ENCODE results near the gene RWDD2A.

The RWDD2A gene

GRCh38 chr6:83192456-83192855 lies 701 bp upstream of the RWDD2A start:
- Histone ChIP-seq H3K4me1 (ENCODE audit: insufficient read depth, low read length) (peaks cover 34% of the 10 kb centered on the region), H3K4me3 (ENCODE audit: low read depth in 1 of 2, low read length in 2 of 2) (peak overlapping the region; percentile 74 to 88), H3K9ac (ENCODE audit: low read depth, low read length) (peak overlapping the region; percentile 86), H3K36me3 (ENCODE audit: insufficient read depth, low read length) (peaks cover 29% of the 10 kb centered on the region), H3K79me2 (ENCODE audit: insufficient read depth, low read length) (peaks cover 19% of the 10 kb centered on the region), H3K4me2 (ENCODE audit: insufficient read depth, low read length) (peak overlapping the region; percentile 93), H3K9me3 (ENCODE audit: insufficient read depth, low read length, severe bottlenecking) (no peaks in the 10 kb centered on the region), H2AFZ (ENCODE audit: low read depth, low read length) (peak overlapping the region; percentile 92), H3K27me3 (ENCODE audit: insufficient read depth, low read length, poor library complexity) (no peaks in the 10 kb centered on the region), H4K20me1 (ENCODE audit: insufficient read depth, low read length) (no peaks in the 10 kb centered on the region), H3K27ac (ENCODE audit: low read length) (peak overlapping the region; percentile 79)
- TF ChIP-seq, protein P1, sequence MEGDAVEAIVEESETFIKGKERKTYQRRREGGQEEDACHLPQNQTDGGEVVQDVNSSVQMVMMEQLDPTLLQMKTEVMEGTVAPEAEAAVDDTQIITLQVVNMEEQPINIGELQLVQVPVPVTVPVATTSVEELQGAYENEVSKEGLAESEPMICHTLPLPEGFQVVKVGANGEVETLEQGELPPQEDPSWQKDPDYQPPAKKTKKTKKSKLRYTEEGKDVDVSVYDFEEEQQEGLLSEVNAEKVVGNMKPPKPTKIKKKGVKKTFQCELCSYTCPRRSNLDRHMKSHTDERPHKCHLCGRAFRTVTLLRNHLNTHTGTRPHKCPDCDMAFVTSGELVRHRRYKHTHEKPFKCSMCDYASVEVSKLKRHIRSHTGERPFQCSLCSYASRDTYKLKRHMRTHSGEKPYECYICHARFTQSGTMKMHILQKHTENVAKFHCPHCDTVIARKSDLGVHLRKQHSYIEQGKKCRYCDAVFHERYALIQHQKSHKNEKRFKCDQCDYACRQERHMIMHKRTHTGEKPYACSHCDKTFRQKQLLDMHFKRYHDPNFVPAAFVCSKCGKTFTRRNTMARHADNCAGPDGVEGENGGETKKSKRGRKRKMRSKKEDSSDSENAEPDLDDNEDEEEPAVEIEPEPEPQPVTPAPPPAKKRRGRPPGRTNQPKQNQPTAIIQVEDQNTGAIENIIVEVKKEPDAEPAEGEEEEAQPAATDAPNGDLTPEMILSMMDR (IDR thresholded peaks at IDR 0.05; ENCODE audit: borderline replicate concordance, extremely low read depth, low read length, poor library complexity, severe bottlenecking), result no peak
- no peak for TF ChIP-seq EZH2 (IDR thresholded peaks at IDR 0.05; ENCODE audit: borderline replicate concordance, low read depth, low read length, severe bottlenecking)
- DNase-seq (no peak), ATAC-seq (ENCODE audit: insufficient read depth, low read depth) (no peak)

DNA sequence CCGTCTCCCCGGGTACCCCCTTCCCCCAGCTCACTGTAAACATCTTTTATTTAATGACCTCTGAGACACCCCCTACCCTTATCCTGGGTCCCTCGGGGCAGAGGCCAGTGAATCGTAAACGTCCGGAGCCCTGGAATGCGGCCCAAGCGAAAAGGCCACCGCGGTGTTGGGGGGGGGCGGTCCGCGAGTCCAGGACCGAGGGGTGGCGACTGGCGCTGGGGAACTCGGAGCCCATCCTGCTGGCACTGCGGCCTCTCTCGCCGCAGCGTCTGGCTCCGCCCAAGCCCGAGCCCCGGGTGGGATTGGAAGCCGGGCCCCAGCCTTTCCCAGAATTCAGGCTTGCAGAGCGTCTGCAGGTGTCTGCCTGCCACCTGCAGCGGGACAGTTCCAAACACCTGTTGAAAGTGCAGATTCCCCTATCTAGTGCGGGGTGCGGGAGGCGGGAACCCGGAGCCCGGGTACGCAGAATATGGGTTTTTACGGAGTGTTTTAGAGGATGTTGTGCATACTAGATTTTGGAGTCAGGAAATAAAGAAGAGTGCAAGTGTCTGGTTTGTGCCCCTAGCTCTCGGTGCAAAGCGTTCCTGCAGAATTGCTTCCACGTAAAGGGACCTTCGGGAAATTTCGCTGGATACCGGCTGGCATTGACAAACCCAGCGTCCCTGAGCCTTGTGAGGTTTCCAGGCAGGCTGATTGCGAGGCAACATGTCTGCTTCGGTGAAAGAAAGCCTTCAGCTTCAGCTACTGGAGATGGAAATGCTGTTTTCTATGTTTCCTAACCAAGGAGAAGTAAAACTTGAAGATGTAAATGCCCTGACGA lies 800 bp downstream of the RWDD2A start:
- DNase-seq, result peak; percentile 21
- no peaks in the 10 kb centered on the region for H3K9me3 ChIP-seq (ENCODE audit: insufficient read depth, low read length, severe bottlenecking)
- H3K79me2 ChIP-seq (ENCODE audit: insufficient read depth, low read length), result peaks cover 19% of the 10 kb centered on the region
- no peak for ATAC-seq (ENCODE audit: insufficient read depth, low read depth)
- H3K4me2 ChIP-seq (ENCODE audit: insufficient read depth, low read length), result peak overlapping the region; percentile 93
- H3K4me1 ChIP-seq (ENCODE audit: insufficient read depth, low read length), result peaks cover 34% of the 10 kb centered on the region
- peak overlapping the region; percentile 92 for H2AFZ ChIP-seq (ENCODE audit: low read depth, low read length)
- TF ChIP-seq, protein P1 (IDR thresholded peaks at IDR 0.05; ENCODE audit: borderline replicate concordance, extremely low read depth, low read length, poor library complexity, severe bottlenecking), result no peak
- TF ChIP-seq EZH2 (IDR thresholded peaks at IDR 0.05; ENCODE audit: borderline replicate concordance, low read depth, low read length, severe bottlenecking), result no peak
- H3K4me3 ChIP-seq (ENCODE audit: low read depth in 1 of 2, low read length in 2 of 2), result peak overlapping the region; percentile 74 to 88
- peak overlapping the region; percentile 79; the same call in 1 of the 2 replicates for H3K27ac ChIP-seq (ENCODE audit: low read length)
- H4K20me1 ChIP-seq (ENCODE audit: insufficient read depth, low read length), result no peaks in the 10 kb centered on the region
- H3K27me3 ChIP-seq (ENCODE audit: insufficient read depth, low read length, poor library complexity), result no peaks in the 10 kb centered on the region
- H3K36me3 ChIP-seq (ENCODE audit: insufficient read depth, low read length), result peaks cover 23% of the 10 kb centered on the region
- H3K9ac ChIP-seq (ENCODE audit: low read depth, low read length), result peak overlapping the region; percentile 86

DNA sequence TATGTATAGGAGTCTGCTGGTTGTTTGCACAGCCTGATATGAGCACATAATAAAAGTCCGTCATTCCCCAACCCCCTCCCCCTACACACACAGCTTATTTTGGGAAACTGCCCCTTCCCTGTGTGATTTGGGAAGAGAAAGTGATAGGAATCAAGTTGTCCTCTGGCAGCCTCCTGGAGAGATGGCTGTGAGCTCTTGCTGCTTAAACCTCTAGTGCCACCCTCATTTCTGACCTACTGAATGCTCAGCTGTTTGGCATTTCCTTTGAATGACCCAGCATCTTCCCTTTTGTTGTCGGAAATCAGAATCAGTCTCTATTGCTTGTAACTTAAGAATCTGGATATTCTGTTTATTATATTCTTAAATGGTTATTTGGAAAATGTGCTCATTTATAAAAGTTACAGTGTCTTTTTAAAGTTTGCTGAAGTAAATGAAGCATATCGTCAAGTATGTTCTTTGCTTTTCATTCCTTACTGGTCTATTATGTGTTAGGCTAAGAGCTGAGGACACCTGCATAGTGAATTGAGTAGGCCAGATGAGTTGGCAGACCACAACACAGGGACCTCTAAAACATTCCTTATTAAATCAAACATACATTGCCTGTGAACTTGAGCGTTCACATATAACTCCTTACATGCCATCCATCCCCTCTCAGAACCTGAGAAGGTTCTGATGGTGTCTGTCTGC lies 5.5 kb downstream of the RWDD2A start:
- ATAC-seq (ENCODE audit: insufficient read depth, low read depth), result peak; percentile 35; the same call in 1 of the 3 replicates
- Histone ChIP-seq H3K9ac (ENCODE audit: low read depth, low read length) (no peak overlapping the region), H3K4me2 (ENCODE audit: insufficient read depth, low read length) (no peak overlapping the region)

More for the DNA sequence above, 5.5 kb downstream of the RWDD2A start:
- DNase-seq, result no peak
- no peak for TF ChIP-seq EZH2 (IDR thresholded peaks at IDR 0.05; ENCODE audit: borderline replicate concordance, low read depth, low read length, severe bottlenecking)
- TF ChIP-seq, protein P1 (IDR thresholded peaks at IDR 0.05; ENCODE audit: borderline replicate concordance, extremely low read depth, low read length, poor library complexity, severe bottlenecking), result no peak
- Histone ChIP-seq H2AFZ (ENCODE audit: low read depth, low read length) (no peak overlapping the region), H3K4me3 (ENCODE audit: low read depth in 1 of 2, low read length in 2 of 2) (no peak overlapping the region), H3K4me1 (ENCODE audit: insufficient read depth, low read length) (peaks cover 13% of the 10 kb centered on the region), H3K9me3 (ENCODE audit: insufficient read depth, low read length, severe bottlenecking) (no peaks in the 10 kb centered on the region), H3K36me3 (ENCODE audit: insufficient read depth, low read length) (peaks cover 10% of the 10 kb centered on the region), H3K27ac (ENCODE audit: low read length) (no peak overlapping the region), H3K79me2 (ENCODE audit: insufficient read depth, low read length) (no peaks in the 10 kb centered on the region), H4K20me1 (ENCODE audit: insufficient read depth, low read length) (no peaks in the 10 kb centered on the region), H3K27me3 (ENCODE audit: insufficient read depth, low read length, poor library complexity) (no peaks in the 10 kb centered on the region)
